HL-60 (cell line): Measurements from ENCODE around the gene TET3.

Experiments used
- CTCF ChIP-seq: IDR thresholded peaks from one replicate; pipeline ENCODE4 v1.5.1; 2011; ENCODE audit warnings: low read length, control low read depth, inconsistent platforms; ENCODE audit not compliant: insufficient read depth
- POLR2AphosphoS5 ChIP-seq: IDR thresholded peaks from 2 replicates; pipeline ENCODE4 v1.6.1; 2012; ENCODE audit warnings: low read depth
- REST ChIP-seq: IDR thresholded peaks from 2 replicates; pipeline ENCODE4 v1.6.1; 2012; ENCODE audit warnings: low read depth; ENCODE audit not compliant: insufficient replicate concordance

- TF ChIP-seq POLR2AphosphoS5: no peak
- no peak for TF ChIP-seq CTCF
- TF ChIP-seq REST: no peak
Measured at GRCh38 chr2:73947412-73948018, 37.2 kb upstream of the TET3 start.
